ENCODE results near the gene HDAC1. TPM values are rescaled to one million over a fixed set of nuclear protein-coding genes. Genes with fewer than 3 reads are reported as not detected.
A peak's percentile ranks its signal among the peaks of the same experiment; 100 is the strongest.

Gene HDAC1
- total and polyA plus RNA-seq, 2 of the 13 experiments (the other 11 are each of a cell fraction or from before 2014, with no cell fraction given), result 93.5 to 189 TPM

DNA sequence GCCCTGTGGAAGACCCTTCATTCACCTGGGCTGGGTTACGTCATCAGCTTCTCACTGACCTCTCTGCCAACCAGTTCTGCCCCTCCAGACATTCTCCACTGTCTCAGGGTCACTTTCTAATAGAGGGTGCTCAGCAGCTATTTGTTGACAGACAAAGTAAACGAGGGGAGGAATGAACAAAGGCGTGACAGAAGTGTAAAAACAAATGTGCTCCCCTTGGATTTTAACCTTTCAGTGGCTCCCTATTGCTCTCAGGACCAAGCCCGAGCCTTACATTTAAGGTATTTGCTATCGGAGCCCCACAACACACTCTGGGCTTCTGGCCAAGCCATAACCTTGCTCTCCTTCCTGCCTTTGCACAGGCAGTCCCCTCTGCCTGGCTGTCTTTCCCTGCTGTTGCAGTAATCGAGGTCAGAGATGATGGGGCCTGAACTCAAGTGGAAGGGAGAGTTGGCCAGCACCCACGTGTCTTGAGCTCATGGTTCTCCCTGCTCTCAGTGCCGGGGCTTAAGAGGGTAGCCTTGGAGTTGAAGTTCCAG lies 53.5 kb downstream of the HDAC1 start (continued):
- TF ChIP-seq, protein P1, sequence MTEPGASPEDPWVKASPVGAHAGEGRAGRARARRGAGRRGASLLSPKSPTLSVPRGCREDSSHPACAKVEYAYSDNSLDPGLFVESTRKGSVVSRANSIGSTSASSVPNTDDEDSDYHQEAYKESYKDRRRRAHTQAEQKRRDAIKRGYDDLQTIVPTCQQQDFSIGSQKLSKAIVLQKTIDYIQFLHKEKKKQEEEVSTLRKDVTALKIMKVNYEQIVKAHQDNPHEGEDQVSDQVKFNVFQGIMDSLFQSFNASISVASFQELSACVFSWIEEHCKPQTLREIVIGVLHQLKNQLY (CRISPR knock-in tag; IDR thresholded peaks at IDR 0.05), result no peak
- TF ChIP-seq ZNF574 (CRISPR knock-in tag; IDR thresholded peaks at IDR 0.05) (peak; percentile 20; the same call in 1 of the 2 replicates), ZNF12 (CRISPR knock-in tag; IDR thresholded peaks at IDR 0.05) (no peak), ZNF747 (CRISPR knock-in tag; IDR thresholded peaks at IDR 0.05; ENCODE audit: borderline replicate concordance) (no peak), ZNF451 (CRISPR knock-in tag; IDR thresholded peaks at IDR 0.05) (no peak), HNF1A (IDR thresholded peaks at IDR 0.05; ENCODE audit: low read depth) (no peak), HNF1A (CRISPR knock-in tag; IDR thresholded peaks at IDR 0.05; ENCODE audit: borderline replicate concordance) (no peak), ZBTB8A (CRISPR knock-in tag; IDR thresholded peaks at IDR 0.05; ENCODE audit: borderline replicate concordance, low read depth) (no peak), ZMYM3 (CRISPR knock-in tag; IDR thresholded peaks at IDR 0.05) (no peak; the same call in 1 of the 2 replicates), CERS6 (CRISPR knock-in tag; IDR thresholded peaks at IDR 0.05) (no peak), BRD4 (CRISPR knock-in tag; IDR thresholded peaks at IDR 0.05) (0 out of 2 replicates have a peak, but pooled peaks have one; percentile 29), CSRNP1 (CRISPR knock-in tag; IDR thresholded peaks at IDR 0.05) (no peak), ZZZ3 (CRISPR knock-in tag; IDR thresholded peaks at IDR 0.05; ENCODE audit: borderline replicate concordance) (no peak), ZNF431 (CRISPR knock-in tag; IDR thresholded peaks at IDR 0.05; ENCODE audit: borderline replicate concordance, low read depth) (peak; percentile 78; the same call in 1 of the 2 replicates)

Data from HepG2 (cell line).